HEK293T (cell line): ENCODE data around the gene CGREF1.

Experiments used
- BHLHE40 ChIP-seq: fragments of 450-650 bp; IDR thresholded peaks from 2 replicates; pipeline ENCODE4 v1.6.1; 2016; ENCODE audit warnings: mild to moderate bottlenecking, moderate library complexity, borderline replicate concordance
- FOXM1 ChIP-seq: fragments of 450-650 bp; IDR thresholded peaks from 2 replicates; pipeline ENCODE4 v1.6.1; 2017; ENCODE audit warnings: mild to moderate bottlenecking, borderline replicate concordance
- HDGF ChIP-seq: fragments of 450-650 bp; IDR thresholded peaks from 2 replicates; pipeline ENCODE4 v1.6.1; 2017; ENCODE audit warnings: antibody characterized with exemption, borderline replicate concordance
- NFRKB ChIP-seq: fragments of 450-650 bp; IDR thresholded peaks from 2 replicates; pipeline ENCODE4 v1.6.1; 2016; ENCODE audit warnings: mild to moderate bottlenecking, moderate library complexity

- TF ChIP-seq FOXM1 (no peak), BHLHE40 (no peak), HDGF (no peak), NFRKB (no peak)
These were observed 46.0 kb downstream of the CGREF1 start for GRCh38 chr2:27072920-27073319.
